HG02642 (cell line): ENCODE data around the gene CD109.
"Not testable (repeated sequence)": the region's sequence is repeated elsewhere in the genome, so short reads cannot be mapped to it uniquely, and the experiment has no call there.

Experiments used
- ATAC-seq: cut with Tn5 transposase; IDR thresholded peaks from one replicate; pipeline ENCODE4 v1.9.1; 2021; ENCODE audit warnings: mild to moderate bottlenecking; ENCODE audit not compliant: unreplicated experiment, poor library complexity

Gene CD109

DNA sequence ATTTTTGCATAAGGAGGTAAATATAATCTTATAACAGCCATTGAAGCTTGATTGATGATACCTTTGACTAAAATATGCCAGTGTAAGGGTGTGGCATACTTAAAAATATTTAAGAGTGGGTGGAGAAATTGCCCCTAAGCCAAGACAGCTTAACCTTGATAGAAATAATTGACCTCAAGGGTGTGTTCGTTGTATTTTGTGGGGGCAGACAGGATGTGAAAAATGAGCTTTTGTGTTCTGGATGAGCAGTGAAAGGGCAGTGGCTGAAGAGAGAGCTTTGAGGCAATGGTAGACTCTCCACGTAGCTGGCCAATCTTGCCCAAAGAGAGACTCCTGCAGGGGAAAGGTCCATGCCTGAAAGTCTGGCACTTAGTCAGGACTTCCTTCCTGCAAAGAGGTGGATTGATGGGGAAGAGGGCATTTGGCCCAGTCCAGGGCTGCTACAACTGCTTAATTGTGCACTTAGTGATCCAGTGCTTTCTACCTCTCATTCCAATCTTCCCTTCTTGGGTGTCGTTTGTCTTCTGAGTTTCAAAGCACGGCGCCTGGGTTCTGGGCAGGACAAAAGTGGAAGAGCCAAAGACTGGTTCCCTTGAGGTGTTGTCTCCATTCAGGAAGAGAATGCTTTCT lies 15.6 kb upstream of the CD109 start:
- ATAC-seq = no peak

DNA sequence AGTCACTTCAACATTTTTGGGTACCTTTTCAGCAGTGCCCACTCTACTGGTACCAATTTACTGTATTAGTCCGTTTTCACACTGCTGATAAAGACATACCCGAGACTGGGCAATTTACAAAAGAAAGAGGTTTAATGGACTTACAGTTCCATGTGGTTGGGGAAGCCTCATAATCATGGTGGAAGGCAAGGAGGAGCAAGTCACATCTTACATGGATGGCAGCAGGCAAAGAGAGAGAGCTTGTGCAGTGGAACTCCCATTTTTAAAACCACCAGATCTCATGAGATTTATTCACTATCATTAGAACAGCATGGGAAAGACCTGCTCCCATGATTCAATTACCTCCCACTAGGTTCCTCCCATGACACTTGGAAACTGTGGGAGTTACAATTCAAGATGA lies 12.4 kb upstream of the CD109 start:
- not testable (repeated sequence) for ATAC-seq

DNA sequence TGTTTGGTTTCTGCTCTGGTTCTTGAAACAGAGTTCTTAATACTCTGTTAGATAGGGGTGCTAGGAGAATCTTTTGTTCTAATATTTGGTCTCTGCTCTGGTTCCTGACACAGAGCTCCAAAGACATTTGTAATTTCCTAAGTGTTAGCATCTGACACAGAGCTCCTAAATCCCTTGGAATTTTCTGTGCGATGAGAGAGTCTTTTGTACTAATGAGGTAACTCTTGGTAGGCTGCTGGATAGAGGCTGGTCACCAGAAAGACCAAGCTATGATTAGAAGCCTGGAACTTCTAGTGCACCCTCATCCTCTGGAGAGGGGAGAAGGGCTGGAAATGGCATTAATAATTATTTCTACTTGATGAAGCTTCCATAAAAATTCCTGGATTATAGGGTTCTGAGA lies 7.7 kb upstream of the CD109 start:
- no peak for ATAC-seq

DNA sequence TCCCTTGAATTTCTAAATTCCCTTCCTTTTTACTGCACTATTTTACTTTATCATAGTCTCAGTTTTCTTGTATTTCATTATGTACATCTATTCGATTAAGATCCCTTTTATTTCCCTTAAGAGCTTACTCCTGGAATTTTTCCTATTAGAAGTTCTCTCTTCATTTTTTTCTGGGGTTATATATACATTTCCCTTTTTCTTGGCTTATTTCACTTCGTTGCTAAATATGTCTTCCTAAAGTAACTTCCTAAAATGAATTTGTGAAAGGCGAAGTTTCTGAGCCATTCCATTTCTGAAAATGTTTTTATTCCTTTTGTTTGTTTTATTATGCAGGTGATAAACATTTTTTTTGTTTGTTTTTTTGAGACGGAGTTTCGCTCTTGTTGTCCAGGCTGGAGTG lies 5.9 kb upstream of the CD109 start:
- ATAC-seq = no peak

DNA sequence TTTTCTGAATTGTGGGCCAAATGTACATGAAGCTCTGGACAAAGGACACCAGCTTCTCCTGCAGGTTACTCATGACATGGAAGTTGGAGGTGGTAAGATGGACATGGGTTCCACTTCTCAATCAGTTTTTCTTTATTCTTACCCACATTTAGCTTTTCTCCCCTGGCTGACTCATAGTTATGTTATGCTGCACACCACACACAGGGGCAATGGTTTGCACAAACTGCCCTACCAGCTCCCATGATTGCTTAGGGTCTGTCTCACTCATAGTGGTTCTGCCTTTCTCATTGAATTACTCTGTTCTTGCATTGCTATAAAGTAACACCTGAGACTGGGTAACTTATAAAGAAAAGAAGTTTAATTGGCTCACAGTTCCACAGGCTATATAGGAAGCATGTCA lies 4.5 kb upstream of the CD109 start:
- ATAC-seq = no peak

DNA sequence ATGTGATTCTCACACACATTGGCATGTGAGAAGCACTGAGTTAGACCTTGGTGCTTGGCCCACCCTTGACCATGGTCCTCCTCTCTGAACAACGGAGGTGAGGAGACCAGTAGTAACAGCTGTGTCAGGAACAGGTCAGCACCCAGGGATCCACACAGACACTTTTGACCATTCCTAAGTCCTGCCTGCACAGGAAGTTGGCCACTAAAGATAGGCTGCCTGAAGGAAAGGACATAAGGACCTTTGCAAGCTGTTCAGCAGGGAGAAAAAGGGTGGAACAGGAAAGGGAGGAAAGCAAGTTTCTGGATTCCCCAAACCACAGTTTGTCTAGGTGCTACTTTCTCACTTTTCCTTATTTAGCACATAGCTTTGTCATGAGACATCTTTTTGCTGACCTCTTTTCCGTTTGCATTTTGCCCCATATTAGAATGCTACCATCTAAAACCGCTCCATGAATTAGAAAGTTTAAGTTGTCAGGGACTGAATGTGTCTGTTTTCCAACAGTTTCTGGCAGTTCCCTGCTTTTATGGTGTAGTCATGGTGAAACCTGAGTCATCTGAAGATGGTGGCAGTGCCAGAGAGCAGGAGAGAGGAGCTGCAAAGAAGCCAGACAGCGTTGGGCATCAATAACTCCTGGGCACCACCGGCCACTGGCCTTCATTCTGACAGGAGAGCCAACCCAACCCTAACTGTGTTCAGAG lies 1.1 kb upstream of the CD109 start:
- ATAC-seq = no peak

DNA sequence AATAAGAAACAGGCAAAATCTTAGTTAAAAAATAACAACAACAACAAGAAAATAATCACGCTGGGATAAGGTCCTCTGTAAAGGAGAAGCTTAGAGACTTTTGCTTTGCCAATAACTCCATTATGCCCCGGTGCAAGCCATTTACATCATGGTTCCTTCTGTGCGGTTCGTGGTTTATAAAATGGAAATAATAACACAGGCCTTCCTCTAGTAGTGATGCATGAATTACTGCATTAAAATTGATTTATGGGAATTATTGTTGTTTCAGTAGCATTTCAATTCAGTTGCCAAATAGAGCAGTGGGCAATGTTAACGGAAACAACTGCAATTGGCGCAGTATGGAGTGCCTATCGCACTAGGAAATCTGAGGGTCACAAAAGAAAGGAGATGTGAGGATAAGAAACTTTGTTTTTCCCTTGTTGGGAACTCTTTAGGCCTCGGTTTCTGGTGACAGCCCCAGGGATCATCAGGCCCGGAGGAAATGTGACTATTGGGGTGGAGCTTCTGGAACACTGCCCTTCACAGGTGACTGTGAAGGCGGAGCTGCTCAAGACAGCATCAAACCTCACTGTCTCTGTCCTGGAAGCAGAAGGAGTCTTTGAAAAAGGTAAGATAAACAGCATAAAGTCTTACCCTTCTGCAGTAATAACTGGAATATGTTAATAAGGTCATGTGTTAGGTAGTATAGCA lies 1.1 kb downstream of the CD109 start:
- peak; percentile 31 for ATAC-seq

DNA sequence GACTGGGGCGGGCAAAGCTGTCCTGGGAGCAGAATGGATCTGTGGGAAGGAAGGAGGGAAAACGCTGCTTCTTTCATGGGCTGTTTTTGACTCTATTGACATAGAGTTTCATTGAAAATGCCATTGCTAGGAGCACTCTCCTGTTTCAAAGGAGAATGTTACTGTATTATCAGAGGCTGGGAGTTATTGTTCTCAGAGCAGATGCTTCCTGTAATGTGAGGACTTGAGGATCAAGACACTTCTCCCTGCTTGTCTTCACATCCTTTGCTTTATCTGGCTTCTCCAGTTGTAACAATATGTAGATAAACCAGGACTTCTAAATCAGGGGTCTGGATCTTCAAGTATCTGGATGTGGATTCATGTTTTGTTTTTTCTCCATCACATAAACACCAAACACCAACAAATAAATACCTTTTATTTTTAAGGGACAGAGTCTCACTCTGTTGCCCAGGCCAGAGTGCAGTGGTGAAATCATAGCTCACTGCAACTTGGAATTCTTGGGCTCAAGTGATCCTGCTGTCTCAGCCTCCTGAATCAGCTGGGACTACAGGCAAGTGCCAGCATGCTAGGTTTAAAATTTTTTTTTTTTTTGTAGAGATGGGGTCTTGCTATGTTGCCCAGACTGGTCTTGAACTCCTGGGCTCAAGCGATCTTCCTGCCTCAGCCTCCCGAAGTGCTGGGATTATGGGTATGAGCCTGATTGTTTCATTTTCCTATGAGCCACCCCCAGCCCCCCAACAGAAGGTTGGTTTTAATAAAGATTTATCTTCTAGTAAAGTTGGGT lies 3.9 kb downstream of the CD109 start:
- ATAC-seq = no peak

DNA sequence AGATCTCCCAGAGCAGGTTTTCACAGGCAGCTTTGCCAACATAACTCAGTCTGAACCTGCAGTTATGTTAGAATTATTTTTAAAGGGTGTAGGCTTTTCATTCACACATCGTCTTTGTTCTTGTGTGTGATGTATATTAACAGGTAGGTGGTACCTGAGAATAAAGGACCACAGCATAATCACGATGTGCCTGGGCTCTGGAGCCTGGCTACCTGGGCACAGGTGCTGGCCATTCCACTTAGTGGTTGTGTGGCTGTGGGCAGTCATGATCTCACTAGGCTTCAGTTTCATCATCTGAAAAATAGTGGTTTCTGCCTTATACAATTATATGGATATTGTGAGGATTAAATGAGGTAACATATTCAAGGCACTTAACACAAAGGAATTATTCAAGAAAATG lies 6.4 kb downstream of the CD109 start:
- no peak for ATAC-seq

DNA sequence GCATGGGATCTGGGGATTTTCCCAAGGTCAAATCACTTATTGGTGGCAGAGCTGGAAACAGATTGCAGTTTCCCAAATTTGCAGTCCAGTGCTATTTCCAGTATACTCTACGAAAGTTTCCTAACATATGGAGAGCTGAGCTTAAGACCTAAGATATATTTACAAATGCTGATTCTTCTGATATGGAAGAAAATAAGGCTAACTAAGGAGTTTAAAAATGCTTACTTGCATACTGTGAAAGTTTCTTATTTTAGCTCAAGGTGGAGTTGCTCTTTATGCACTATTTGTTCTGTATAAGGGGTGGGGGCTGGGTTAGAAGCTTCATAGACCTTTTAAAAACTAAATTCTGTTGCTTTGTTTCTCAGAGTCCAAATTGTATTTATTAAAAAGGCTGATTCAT lies 7.5 kb downstream of the CD109 start:
- no peak for ATAC-seq

DNA sequence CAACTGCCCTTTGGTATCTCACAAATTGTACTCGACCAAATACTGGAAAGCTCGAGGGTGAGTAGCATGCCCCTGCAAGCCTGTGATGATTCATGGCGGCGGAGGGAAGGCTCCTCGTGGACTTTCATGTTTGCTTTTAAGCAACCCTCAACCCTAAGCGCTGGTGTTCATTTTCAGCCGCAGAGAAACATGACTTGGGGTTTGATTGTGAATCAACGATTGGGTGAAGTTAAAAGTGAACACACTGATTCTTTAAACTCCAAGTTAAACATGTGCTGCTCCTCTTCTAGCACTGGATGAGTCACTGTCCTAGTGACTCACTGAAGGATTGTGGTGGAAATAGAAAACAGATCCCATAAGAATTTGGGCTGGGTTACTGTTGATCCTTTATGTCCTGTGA lies 8.3 kb downstream of the CD109 start:
- ATAC-seq = no peak

DNA sequence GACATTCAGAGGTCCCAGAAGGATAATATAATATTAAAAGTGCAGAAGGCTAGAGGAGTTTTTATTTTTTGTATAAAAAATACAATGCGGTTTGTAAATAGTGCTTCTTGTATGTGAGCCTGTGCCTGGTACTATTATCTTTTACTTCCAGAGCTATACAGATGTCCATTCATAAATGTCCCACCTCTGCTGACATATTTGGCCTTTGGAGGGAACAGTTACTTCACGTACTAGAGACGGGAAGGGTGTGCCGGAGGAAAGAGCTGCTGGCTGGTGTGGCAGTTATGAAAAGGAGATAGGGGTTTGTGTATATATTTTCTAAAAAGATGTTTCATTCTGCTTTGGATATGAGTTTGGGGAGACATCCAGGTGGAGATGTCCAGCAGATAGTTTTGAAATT lies 8.8 kb downstream of the CD109 start:
- no peak for ATAC-seq

DNA sequence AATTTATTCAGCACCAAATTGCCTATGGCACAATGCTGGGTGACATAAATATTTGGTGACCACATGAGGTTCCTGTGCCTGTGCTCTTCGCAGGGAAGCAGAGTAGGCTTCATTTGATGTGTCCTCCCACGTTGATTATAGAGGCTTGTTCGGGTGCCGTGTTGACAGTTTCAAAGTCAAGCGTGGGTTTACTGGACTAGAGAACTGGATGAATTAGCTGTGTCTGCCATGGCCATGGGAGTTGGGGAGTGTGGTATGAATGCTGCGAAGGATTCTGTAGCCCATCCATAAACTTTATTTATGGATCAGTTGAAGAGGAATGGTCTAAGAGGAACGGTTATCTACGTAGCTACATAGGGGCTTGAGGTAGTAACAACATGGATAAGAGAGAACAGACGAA lies 11.0 kb downstream of the CD109 start:
- no peak for ATAC-seq

DNA sequence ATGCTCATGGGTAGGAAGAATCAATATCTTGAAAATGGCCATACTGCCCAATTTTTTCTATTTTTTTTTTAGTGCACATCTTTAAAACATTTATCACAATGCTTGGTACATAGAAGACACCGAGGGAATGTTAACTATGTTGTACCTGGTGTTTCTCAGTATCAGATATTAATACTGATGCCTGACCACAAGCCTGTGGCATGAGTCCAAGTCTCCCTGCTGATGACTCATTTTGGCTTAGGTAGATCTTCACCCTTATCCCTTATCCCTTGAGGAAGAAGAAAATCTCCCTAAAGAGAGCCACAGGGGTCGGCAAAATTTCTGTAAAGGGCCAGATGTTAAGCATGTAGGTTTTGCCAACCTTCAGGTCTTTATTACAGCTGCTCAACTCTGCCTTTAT lies 14.5 kb downstream of the CD109 start:
- no peak for ATAC-seq

DNA sequence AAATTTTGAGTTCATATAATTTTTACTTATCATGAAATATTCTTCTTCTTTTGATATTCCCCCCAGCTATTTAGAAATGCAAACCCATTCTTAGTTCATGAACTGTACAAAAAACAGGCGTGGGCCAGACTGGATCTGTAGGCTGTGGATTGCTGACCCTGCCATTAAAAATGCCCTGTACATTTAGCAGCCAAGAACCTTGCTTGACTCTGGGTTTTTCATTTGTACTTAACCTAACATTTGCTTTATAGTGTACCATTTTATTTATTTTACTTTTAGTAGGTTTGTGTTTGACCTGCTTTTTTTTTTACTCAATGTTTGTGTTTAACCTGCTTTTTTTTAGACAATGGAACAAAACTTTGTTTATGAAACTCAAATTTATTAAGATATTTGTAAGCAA lies 14.9 kb downstream of the CD109 start:
- ATAC-seq = no peak

DNA sequence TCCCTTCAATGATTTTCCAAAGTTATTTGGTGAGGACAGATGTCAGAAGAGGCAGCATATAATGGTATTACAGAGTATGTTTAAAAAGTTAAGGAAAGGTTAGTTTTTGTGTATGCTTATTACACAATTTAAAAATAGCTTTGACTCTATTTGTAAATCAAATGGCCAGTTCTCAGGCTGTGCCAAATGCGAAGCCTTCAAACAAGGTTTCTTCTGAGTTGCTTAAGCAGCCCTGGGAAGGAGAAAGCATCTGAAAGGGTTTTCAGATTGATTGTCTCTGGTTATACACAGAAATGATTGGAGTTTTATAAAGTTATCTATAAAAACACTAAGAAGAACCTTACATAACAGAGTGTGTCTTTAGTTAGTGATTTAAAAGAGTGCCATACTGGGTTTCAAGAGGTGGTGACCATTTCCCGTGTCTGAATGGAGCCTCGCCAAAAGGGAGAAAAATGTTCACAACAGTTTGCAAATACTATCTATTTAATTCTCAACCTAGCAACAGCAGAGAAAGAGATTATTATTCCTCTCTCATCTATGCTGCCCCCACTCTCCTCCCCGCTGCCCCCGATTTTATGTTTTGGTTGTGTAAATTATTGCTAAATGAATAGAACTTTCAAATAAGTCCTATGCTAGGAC lies 16.7 kb downstream of the CD109 start:
- no peak for ATAC-seq

DNA sequence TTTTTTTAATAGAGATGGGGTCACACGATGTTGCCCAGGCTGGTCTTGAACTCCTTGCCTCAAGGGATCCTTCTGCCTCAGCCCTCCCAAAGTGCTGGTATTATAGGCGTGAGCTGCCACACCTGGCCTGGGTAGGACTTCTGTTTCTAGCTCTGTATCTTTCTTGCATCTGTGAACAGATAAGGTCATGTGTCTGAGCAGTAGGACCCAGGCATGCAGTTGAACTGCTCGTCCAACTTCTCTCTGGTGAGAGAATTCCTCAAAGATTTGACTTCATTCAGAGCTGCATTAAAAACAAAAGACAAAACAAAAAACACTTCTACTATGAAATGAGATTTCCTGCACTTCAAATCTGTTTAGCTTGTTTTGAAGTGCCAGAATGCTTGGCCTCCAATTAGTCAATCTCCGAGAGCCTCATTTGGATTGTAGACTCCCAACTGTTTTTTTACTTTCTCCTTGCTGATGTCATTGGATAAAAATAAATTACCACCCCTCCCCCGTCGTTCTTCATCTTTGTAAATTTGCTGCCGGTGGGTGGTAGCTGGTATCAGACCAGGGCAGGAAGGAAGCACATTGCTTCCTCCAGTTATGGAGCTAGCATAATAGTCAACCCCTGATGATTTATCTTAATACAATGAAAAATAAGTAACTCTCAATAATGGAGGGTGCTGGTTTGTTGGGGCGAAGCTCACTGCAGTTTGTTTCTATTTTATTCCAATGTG lies 17.6 kb downstream of the CD109 start:
- no peak for ATAC-seq

DNA sequence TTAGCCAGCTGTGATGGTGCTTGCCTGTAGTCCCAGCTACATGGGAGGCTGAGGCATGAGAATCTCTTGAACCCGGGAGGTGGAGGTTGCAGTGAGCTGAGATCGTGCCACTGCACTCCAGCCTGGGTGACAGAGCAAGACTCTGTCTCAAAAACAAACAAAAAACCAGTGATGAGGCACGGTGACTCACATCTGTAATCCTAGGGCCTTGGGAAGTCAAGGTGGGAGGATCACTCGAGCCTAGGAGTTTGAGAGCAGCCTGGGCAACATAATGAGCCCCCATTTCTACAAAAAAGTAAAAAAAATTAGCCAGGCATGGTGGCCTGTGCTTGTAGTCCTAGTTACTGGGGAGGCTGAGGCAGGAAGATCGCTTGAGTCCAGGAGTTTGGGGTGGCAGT lies 19.1 kb downstream of the CD109 start:
- ATAC-seq = not testable (repeated sequence)

DNA sequence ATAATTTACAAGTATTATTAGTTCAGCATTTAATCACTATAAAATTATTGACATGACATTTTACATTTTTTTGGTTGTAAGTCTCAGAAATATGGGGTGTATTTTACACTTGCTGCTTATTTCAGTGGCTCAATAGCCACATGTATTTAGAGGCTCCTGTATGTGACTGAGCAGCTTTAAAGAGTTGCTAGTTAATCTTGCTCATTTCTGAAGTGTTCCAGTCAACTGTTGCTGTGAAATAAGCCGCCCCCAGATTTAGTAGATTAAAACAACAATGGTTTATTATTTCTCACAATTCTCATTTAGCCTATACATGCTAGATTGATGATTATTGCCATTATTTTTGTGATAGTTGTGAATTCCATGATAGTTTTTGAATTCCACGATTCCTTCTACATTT lies 23.0 kb downstream of the CD109 start:
- ATAC-seq = no peak
